Panc1 (cell line): ENCODE results near the gene GPC1. TPM values are rescaled to one million over a fixed set of nuclear protein-coding genes. Genes with fewer than 3 reads are reported as not detected.

ENCODE experiments used
- ATAC-seq: fragments of 200-7000 bp; cut with Tn5 transposase; 2 replicates; pipeline ENCODE4 v1.9.1; 2020; ENCODE audit warnings: mild to moderate bottlenecking, moderate library complexity
- BruUV-seq: library from RNA; stranded (reverse); fragments of 400-500 nt; replicated peaks from 2 replicates; lab custom pipeline; 2021; lab: Mats Ljungman, UMichigan
- CTCF ChIA-PET: fragments of 300-600 bp; sonication (Branson Sonifier 250); formaldehyde crosslinking; loops from one replicate; lab custom pipeline; 2022; ENCODE audit warnings: antibody characterized with exemption; lab: Charles Lee
- POLR2A ChIA-PET: fragments of 300-600 bp; sonication (Branson Sonifier 250); formaldehyde crosslinking; loops from one replicate; lab custom pipeline; 2022; ENCODE audit warnings: antibody characterized with exemption; lab: Charles Lee
- DNase-seq: peaks from one replicate; pipeline ENCODE4 v3.0.0-alpha.2; 2010; ENCODE audit warnings: low read depth, low spot score
- H3K27ac ChIP-seq: 2 replicates; pipeline ENCODE4 v1.5.1; 2011; ENCODE audit warnings: mild to moderate bottlenecking, low read length, inconsistent platforms
- H3K27me3 ChIP-seq: fragments of 200-500 bp; sonication (Bioruptor generic); 2 replicates; pipeline ENCODE4 v1.6.0; 2014; ENCODE audit warnings: low read length, inconsistent platforms; ENCODE audit not compliant: control insufficient read depth, insufficient read depth
- H3K36me3 ChIP-seq: fragments of 200-500 bp; sonication (Bioruptor generic); 2 replicates; pipeline ENCODE4 v1.5.1; 2014; ENCODE audit warnings: inconsistent platforms, mild to moderate bottlenecking, low read length, moderate library complexity; ENCODE audit not compliant: control insufficient read depth, insufficient read depth
- H3K4me1 ChIP-seq: 2 replicates; pipeline ENCODE4 v1.5.1; 2011; ENCODE audit warnings: inconsistent platforms, mild to moderate bottlenecking, low read length, moderate library complexity; ENCODE audit not compliant: control insufficient read depth, insufficient read depth
- H3K4me3 ChIP-seq, 2 experiments: 2 replicates each; pipeline ENCODE4 v1.5.1; 2011 to 2012; ENCODE audit warnings: low read depth in 2 of 2, low read length in 2 of 2, mild to moderate bottlenecking in 2 of 2, inconsistent platforms in 1 of 2, moderate library complexity in 1 of 2
- H3K9me3 ChIP-seq: fragments of 200-500 bp; sonication (Bioruptor generic); 2 replicates; pipeline ENCODE4 v1.5.1; 2014; ENCODE audit warnings: low read depth, mild to moderate bottlenecking, inconsistent platforms, low read length, moderate library complexity; ENCODE audit not compliant: control insufficient read depth, insufficient read depth
- CTCF ChIP-seq: fragments of 450-650 bp; IDR thresholded peaks from 2 replicates; pipeline ENCODE4 v1.5.1; 2017; ENCODE audit warnings: mild to moderate bottlenecking
- POLR2AphosphoS5 ChIP-seq: IDR thresholded peaks from 2 replicates; pipeline ENCODE4 v1.6.1; 2012; ENCODE audit warnings: mild to moderate bottlenecking, low read depth, low read length, moderate library complexity
- REST ChIP-seq, 2 experiments: IDR thresholded peaks; 2 replicates each; pipeline ENCODE4 v1.6.1; 2011 to 2012; ENCODE audit warnings: low read depth in 2 of 2, control low read depth in 1 of 2, low read length in 1 of 2, mild to moderate bottlenecking in 1 of 2, moderate library complexity in 1 of 2; ENCODE audit not compliant: insufficient read depth in 1 of 2
- SIN3A ChIP-seq: IDR thresholded peaks from 2 replicates; pipeline ENCODE4 v1.6.1; 2012; ENCODE audit warnings: low read depth, mild to moderate bottlenecking, low read length, moderate library complexity, borderline replicate concordance; ENCODE audit not compliant: insufficient read depth
- TCF7L2 ChIP-seq: IDR thresholded peaks from 2 replicates; pipeline ENCODE4 v1.6.1; 2011; ENCODE audit warnings: mild to moderate bottlenecking, low read depth, low read length, inconsistent platforms
- in situ Hi-C: cut with HindIII; loops from 2 replicates; pipeline ENCODE4 v1.10.0; 2016; ENCODE audit warnings: low sequenced_read_pairs, low pct_unique_long_range_greater_than_20kb
- intact Hi-C: fragments of 100-400 bp; cut with micrococcal nuclease; formaldehyde crosslinking; loops from one replicate; pipeline ENCODE4 v1.10.0; 2022; ENCODE audit not compliant: unreplicated experiment
- total RNA-seq: library from RNA; stranded (reverse); gene quantifications from one replicate; pipeline ENCODE4 v1.2.1, GENCODE V29; 2021; ENCODE audit not compliant: unreplicated experiment

Gene GPC1
- total RNA-seq, 1 experiment from 2014 or later, result 88.7 TPM

GRCh38 chr2:240393831-240394410 is 41.5 kb upstream of the GPC1 start:
- CTCF ChIA-PET, result no interaction called here

GRCh38 chr2:240394549-240394948 is 40.9 kb upstream of the GPC1 start:
- H3K9me3 ChIP-seq, result no peaks in the 10 kb centered on the region
- no TSS peak for BruUV-seq
- H3K27ac ChIP-seq, result no peak overlapping the region
- intact Hi-C loops, result no loop called here
- TF ChIP-seq CTCF (no peak), SIN3A (no peak), REST (IDR thresholded peaks at IDR 0.05; ENCODE audit: insufficient read depth in 1 of 2, low read depth in 2 of 2, low read length in 1 of 2) (no peak), POLR2AphosphoS5 (no peak), TCF7L2 (no peak)
- ChIA-PET POLR2A (no interaction called here), CTCF (interaction anchor here (0.6 kb wide), 1 partner anchor 33 kb away, joined by 4 read pairs; no protein-coding TSS in a partner anchor)
- H3K4me1 ChIP-seq, result no peaks in the 10 kb centered on the region
- no peaks in the 10 kb centered on the region for H3K27me3 ChIP-seq
- H3K4me3 ChIP-seq, result no peak overlapping the region
- no peaks in the 10 kb centered on the region for H3K36me3 ChIP-seq
- ATAC-seq (no peak), DNase-seq (no peak)
- in situ Hi-C loops, result no loop called here

More at GRCh38 chr2:240393831-240394410, 41.5 kb upstream of the GPC1 start:
- H3K36me3 ChIP-seq, result no peaks in the 10 kb centered on the region
- no peaks in the 10 kb centered on the region for H3K9me3 ChIP-seq
- TF ChIP-seq REST (IDR thresholded peaks at IDR 0.05; ENCODE audit: insufficient read depth in 1 of 2, low read depth in 2 of 2, low read length in 1 of 2) (no peak), TCF7L2 (no peak), POLR2AphosphoS5 (no peak), CTCF (no peak), SIN3A (no peak)
- DNase-seq, result no peak
- no peak for ATAC-seq
- POLR2A ChIA-PET, result no interaction called here
- H3K27ac ChIP-seq, result no peak overlapping the region
- no peaks in the 10 kb centered on the region for H3K27me3 ChIP-seq
- intact Hi-C loops (no loop called here), in situ Hi-C loops (no loop called here)
- no TSS peak for BruUV-seq
- no peak overlapping the region for H3K4me3 ChIP-seq
- H3K4me1 ChIP-seq, result no peaks in the 10 kb centered on the region
